Loucy (cell line): ENCODE results near the gene WDR75.

Source experiments
- H2AFZ ChIP-seq: fragments of 200-600 bp; sonication (generic); 2 replicates; pipeline ENCODE4 v1.6.0; 2016; ENCODE audit warnings: antibody characterized with exemption, mild to moderate bottlenecking, low read length, moderate library complexity
- H3F3A ChIP-seq: fragments of 200-600 bp; 2 replicates; pipeline ENCODE4 v1.6.0; 2016; ENCODE audit warnings: antibody characterized with exemption, low read depth, mild to moderate bottlenecking
- H3K27me3 ChIP-seq: fragments of 200-600 bp; sonication (generic); 2 replicates; pipeline ENCODE4 v1.6.1; 2014; ENCODE audit warnings: low read length, mild to moderate bottlenecking; ENCODE audit not compliant: insufficient read depth, poor library complexity, severe bottlenecking
- H3K36me3 ChIP-seq: fragments of 200-600 bp; sonication (generic); 2 replicates; pipeline ENCODE4 v1.6.1; 2016; ENCODE audit warnings: low read length; ENCODE audit not compliant: insufficient read depth
- H3K4me1 ChIP-seq: fragments of 200-600 bp; sonication (generic); 2 replicates; pipeline ENCODE4 v1.5.1; 2014; ENCODE audit warnings: low read length, mild to moderate bottlenecking; ENCODE audit not compliant: insufficient read depth, poor library complexity, severe bottlenecking
- H3K4me2 ChIP-seq: fragments of 200-600 bp; sonication (generic); 2 replicates; pipeline ENCODE4 v1.6.0; 2014; ENCODE audit warnings: antibody characterized with exemption, low read length, low read depth, mild to moderate bottlenecking; ENCODE audit not compliant: poor library complexity, severe bottlenecking
- H3K4me3 ChIP-seq: fragments of 200-600 bp; sonication (generic); 2 replicates; pipeline ENCODE4 v1.5.1; 2014; ENCODE audit warnings: low read length, mild to moderate bottlenecking, mixed read lengths; ENCODE audit not compliant: poor library complexity, severe bottlenecking
- H3K79me2 ChIP-seq: fragments of 200-600 bp; sonication (generic); 2 replicates; pipeline ENCODE4 v1.6.1; 2014; ENCODE audit warnings: low read length; ENCODE audit not compliant: insufficient read depth
- H3K9ac ChIP-seq: fragments of 200-600 bp; sonication (generic); 2 replicates; pipeline ENCODE4 v1.6.0; 2014; ENCODE audit warnings: mild to moderate bottlenecking, low read depth, low read length, moderate library complexity; ENCODE audit not compliant: poor library complexity, severe bottlenecking
- H3K9me2 ChIP-seq: fragments of 200-600 bp; sonication (generic); replicated peaks from 2 replicates; pipeline ENCODE4 v1.6.1; 2016; ENCODE audit warnings: low read depth, low read length, mixed read lengths
- H3K9me3 ChIP-seq: fragments of 200-600 bp; sonication (generic); 2 replicates; pipeline ENCODE4 v1.6.1; 2014; ENCODE audit warnings: mild to moderate bottlenecking, antibody characterized with exemption, low read length, low read depth; ENCODE audit not compliant: insufficient read depth
- H4K20me1 ChIP-seq: fragments of 200-600 bp; sonication (generic); 2 replicates; pipeline ENCODE4 v1.6.0; 2014; ENCODE audit warnings: antibody characterized with exemption, low read length, mild to moderate bottlenecking; ENCODE audit not compliant: insufficient read depth, poor library complexity, severe bottlenecking
- EZH2phosphoT487 ChIP-seq: fragments of 200-600 bp; IDR thresholded peaks from 2 replicates; pipeline ENCODE4 v1.6.1; 2018; ENCODE audit warnings: antibody characterized with exemption, mild to moderate bottlenecking, moderate library complexity, borderline replicate concordance
- TF ChIP-seq, protein P1 (sequence below): fragments of 200-600 bp; sonication (generic); conservative IDR thresholded peaks from 2 replicates; pipeline ENCODE4 v1.5.1; 2014; ENCODE audit warnings: mild to moderate bottlenecking, antibody characterized with exemption, low read length

Gene WDR75

DNA sequence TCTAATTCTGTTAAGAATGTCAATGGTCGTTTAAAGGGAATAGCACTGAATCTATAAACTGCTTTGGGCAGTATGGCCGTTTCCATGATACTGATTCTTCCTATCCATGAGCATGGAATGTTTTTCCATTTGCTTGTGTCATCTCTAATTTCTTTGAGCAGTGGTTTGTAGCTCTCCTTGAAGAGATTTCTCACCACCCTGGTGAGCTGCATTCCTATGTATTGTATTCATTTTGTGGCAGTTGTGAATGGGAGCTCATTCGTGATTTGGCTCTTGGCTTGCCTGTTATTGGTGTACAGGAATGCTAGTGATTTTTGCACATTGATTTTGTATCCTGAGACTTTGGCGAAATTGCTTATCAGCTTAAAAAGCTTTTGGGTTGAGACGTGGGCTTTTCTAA is 38.3 kb upstream of the WDR75 start:
- Histone ChIP-seq H2AFZ (no peak overlapping the region), H3K4me3 (no peak overlapping the region), H3K27me3 (no peaks in the 10 kb centered on the region), H4K20me1 (no peaks in the 10 kb centered on the region), H3K36me3 (no peaks in the 10 kb centered on the region), H3K4me1 (peaks cover 11% of the 10 kb centered on the region), H3K9me2 (no peaks in the 10 kb centered on the region), H3K79me2 (no peaks in the 10 kb centered on the region), H3K4me2 (no peak overlapping the region), H3F3A (no peaks in the 10 kb centered on the region), H3K9ac (no peak overlapping the region), H3K9me3 (no peaks in the 10 kb centered on the region)
- TF ChIP-seq, protein P1, sequence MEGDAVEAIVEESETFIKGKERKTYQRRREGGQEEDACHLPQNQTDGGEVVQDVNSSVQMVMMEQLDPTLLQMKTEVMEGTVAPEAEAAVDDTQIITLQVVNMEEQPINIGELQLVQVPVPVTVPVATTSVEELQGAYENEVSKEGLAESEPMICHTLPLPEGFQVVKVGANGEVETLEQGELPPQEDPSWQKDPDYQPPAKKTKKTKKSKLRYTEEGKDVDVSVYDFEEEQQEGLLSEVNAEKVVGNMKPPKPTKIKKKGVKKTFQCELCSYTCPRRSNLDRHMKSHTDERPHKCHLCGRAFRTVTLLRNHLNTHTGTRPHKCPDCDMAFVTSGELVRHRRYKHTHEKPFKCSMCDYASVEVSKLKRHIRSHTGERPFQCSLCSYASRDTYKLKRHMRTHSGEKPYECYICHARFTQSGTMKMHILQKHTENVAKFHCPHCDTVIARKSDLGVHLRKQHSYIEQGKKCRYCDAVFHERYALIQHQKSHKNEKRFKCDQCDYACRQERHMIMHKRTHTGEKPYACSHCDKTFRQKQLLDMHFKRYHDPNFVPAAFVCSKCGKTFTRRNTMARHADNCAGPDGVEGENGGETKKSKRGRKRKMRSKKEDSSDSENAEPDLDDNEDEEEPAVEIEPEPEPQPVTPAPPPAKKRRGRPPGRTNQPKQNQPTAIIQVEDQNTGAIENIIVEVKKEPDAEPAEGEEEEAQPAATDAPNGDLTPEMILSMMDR = no peak

DNA sequence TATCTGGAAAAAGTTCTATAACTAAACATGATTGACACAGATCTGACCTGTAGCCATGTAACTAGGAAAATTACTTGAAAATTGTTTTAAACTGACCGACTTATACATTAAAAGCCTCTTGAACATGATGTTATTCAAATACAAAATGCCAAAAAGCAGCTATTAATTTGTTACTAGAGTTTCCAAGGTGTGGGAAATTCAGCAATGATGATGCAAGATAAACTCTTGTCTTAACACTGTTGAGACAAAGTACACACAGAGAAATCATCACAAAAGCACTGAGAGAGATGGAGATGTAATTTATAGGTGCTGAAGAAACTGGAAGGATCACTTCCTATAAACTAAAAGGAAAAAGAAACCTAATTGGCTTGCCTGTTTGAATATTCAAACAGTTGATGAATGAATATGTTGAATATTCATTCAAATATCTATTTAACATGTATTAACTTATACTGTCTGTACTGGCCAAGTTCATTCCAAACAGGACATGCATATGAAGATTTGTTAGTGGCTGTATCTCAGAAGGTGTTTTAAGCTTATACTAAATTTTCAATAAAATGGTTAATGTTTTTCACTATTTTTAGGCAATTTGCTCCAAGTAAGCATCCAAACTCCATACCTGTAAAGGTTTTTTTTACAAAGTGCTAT is 34.6 kb upstream of the WDR75 start:
- H3K9ac ChIP-seq = no peak overlapping the region
- TF ChIP-seq, protein P1 = no peak
- TF ChIP-seq EZH2phosphoT487 = no peak

DNA sequence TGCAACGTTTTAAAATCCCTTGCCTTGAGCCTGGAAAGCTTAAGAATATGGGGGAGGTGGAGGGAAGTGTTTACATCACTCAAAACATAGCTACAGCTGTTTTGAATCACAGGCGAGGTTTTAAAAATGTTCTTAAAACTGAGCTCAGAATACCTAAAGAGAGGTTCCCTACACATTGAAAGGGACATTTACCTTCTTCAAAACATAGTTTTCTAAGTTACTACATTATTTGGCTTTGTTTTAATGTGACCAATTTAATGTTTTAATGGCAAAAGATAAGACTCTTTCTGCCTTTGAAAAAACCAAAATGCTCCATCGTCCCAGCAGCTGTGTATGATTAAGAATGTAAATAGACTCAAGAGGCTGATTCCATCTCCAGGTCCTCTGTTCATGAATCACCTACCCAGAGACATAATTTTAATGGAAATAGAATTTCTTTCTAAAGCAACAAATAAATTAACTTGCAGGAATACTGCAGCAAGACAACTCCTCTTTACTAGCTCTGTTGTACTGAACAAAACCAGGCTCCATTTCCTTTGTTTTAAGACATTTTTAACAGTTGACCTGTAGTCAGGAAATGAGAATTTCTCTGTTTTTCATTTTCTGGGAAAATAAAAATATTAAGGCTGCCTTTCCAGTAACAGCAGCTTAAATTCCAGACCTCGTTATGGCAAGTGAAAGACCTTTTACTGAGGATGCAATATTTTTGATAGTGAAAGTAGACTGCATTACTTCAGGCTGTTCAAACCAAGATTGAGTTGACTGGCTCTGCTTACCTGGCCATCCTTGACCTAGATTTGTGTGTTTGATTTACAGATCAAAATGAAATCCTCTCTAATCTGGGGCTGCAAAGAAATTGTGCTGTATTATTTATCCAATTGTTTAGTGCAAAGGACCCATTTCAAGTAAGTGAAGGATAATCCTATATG is 33.7 kb upstream of the WDR75 start:
- Histone ChIP-seq H3K27me3 (no peaks in the 10 kb centered on the region), H3K9ac (peak overlapping the region; percentile 53), H2AFZ (peak overlapping the region; percentile 93), H3K4me3 (peak overlapping the region; percentile 56), H3K9me2 (no peaks in the 10 kb centered on the region), H4K20me1 (no peaks in the 10 kb centered on the region), H3K4me2 (peak overlapping the region; percentile 71), H3F3A (no peaks in the 10 kb centered on the region), H3K4me1 (peaks cover 13% of the 10 kb centered on the region), H3K36me3 (no peaks in the 10 kb centered on the region), H3K79me2 (no peaks in the 10 kb centered on the region), H3K9me3 (no peaks in the 10 kb centered on the region)
- TF ChIP-seq, protein P1 = no peak
- TF ChIP-seq EZH2phosphoT487 = no peak

More for the DNA sequence above, 34.6 kb upstream of the WDR75 start:
- peaks cover 13% of the 10 kb centered on the region for H3K4me1 ChIP-seq
- no peak overlapping the region for H3K4me2 ChIP-seq
- H3K4me3 ChIP-seq = no peak overlapping the region
- H3K9me3 ChIP-seq = no peaks in the 10 kb centered on the region
- no peaks in the 10 kb centered on the region for H3K36me3 ChIP-seq
- H3F3A ChIP-seq = no peaks in the 10 kb centered on the region
- peak overlapping the region; percentile 93 for H2AFZ ChIP-seq
- H3K27me3 ChIP-seq = no peaks in the 10 kb centered on the region
- H3K79me2 ChIP-seq = no peaks in the 10 kb centered on the region
- no peaks in the 10 kb centered on the region for H3K9me2 ChIP-seq
- H4K20me1 ChIP-seq = no peaks in the 10 kb centered on the region
